HG03439 (cell line): ENCODE data around the gene TMEM87A.
"Not testable (repeated sequence)": the region's sequence is repeated elsewhere in the genome, so short reads cannot be mapped to it uniquely, and the experiment has no call there.

Experiments
- ATAC-seq: cut with Tn5 transposase; IDR thresholded peaks from one replicate; pipeline ENCODE4 v1.9.1; 2021; ENCODE audit warnings: mild to moderate bottlenecking, moderate library complexity; ENCODE audit not compliant: unreplicated experiment

TMEM87A gene, protein sequence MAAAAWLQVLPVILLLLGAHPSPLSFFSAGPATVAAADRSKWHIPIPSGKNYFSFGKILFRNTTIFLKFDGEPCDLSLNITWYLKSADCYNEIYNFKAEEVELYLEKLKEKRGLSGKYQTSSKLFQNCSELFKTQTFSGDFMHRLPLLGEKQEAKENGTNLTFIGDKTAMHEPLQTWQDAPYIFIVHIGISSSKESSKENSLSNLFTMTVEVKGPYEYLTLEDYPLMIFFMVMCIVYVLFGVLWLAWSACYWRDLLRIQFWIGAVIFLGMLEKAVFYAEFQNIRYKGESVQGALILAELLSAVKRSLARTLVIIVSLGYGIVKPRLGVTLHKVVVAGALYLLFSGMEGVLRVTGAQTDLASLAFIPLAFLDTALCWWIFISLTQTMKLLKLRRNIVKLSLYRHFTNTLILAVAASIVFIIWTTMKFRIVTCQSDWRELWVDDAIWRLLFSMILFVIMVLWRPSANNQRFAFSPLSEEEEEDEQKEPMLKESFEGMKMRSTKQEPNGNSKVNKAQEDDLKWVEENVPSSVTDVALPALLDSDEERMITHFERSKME

DNA sequence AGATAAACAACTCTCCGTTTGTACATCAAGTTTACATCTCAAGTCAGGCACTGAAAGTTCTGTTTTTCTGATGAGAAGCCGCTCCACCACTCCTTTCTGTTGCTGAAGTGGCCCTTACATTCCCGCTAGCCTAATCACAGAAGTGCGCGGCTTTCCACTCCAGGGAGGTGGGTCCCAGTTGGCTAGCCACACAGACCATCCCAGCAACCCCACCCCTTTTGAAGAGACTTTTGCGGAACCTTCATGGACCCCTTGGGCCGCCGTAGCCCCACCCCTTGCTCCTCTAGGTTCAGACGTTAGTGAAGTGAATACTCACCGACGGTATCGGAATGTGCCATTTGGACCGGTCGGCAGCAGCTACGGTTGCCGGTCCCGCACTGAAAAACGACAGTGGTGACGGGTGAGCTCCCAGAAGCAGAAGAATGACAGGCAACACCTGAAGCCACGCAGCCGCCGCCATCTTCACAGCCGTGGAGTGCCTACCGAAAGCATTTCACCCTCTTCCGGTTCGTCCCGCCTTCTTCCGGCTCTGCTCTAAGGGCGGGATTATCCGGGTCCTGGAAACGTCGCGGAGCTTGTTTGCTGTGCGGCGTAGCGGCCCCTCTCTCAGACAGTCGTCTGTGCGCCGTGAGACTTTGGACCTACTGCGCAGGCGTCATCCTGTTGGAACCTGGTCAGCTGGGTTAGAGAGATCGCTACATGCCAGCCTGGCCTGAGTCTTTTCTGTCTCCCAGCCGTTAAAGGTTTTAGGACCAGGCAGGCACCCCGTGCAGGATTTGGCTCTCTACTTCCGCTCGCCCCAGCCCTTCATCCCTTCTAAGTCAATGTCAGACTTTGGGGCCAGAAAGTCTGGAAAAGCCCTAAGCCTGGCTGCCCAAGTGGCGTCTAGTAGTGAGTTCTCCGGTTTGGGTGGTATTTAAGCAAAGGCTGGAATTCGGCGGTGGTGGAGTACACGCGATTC, at the start of gene TMEM87A, which contains the start of gene GANC:
Gene TMEM87A, minus strand, starts transcription at position 495 of the 961 bp plus-strand sequence. Its CDS starts 35 bp downstream, at position 460.
Gene GANC, plus strand, starts transcription at position 263 of the 961 bp plus-strand sequence. CDS start 1,281 bp downstream, outside the sequence.
- peak; percentile 84 for ATAC-seq

DNA sequence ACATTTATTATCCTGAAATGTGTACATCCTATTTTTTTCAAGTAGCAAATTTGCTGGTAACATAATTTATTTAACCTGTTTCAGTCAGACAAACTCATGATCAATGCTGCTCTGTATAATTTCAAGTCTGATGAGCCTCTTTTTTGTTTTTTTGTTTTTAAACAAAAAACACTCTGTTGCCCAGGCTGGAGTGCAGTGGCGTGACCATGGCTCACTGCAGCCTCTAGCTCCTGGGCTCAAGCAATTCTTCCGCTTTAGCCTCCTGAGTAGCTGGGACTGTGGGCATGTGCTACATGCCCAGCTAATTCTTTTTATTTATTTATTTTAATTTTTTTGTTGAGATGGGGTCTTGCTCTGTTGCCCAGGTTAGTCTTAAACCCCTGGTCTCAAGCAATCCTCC, 46.0 kb upstream of the TMEM87A start:
- ATAC-seq, result no peak

DNA sequence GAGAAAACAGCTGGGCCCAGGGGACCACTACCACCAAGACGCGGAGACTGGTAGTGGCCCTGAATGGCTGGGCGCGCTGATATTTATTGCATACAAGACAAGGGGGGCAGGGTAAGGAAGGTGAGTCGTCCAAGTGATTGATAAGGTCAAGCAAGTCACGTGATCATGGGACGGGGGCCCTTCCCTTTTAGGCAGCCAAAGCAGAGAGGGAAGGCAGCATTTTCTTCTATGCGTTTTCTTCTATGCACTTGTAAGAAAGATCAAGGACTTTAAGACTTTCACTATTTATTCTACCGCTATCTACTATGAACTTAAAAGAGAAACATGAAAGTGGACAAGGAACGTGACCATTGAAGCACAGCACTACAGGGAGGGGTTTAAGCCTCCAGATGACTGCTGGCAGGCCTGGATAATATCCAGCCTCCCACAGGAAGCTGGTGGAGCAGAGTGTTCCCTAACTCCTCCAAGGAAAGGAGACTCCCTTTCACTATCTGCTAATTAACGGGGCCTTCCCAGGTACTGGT, 43.1 kb upstream of the TMEM87A start:
- not testable (repeated sequence) for ATAC-seq

DNA sequence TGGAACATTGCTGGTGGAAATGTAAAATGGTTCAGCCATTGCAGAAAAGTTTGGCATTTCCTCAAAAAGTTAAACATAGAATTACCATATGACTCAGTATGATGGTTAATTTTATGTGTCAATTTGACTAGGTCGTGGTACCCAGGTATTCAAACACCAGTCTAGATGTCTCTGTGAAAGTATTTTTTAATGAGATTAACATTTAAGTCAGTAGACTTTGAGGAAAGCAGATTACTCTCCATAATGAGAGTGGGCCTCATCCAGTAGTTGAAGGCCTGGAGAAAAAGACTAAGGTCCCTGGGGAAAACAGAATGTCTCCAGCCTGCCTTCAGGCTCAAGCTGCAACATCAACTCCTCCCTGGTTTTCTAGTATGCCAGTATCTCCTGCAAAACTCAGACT, 42.3 kb upstream of the TMEM87A start:
- ATAC-seq, result no peak

DNA sequence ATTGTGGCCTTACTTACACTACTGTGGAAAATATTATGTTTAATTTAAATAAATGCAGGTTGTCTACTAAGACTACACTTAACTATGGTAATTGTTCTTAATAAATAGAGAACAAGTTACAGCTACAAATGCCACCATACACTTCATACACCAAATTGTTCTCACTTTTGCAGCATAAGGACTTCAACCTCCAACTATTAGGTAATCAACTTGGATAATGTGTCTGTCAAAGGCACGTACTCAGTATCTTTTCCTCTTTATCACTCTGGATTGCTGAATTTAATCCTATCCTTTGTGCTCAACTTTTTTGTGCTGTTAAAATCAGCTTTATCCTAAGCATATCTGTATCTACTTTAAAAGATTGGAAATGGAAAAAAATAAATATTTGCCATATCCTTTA, 41.6 kb upstream of the TMEM87A start:
- no peak for ATAC-seq

DNA sequence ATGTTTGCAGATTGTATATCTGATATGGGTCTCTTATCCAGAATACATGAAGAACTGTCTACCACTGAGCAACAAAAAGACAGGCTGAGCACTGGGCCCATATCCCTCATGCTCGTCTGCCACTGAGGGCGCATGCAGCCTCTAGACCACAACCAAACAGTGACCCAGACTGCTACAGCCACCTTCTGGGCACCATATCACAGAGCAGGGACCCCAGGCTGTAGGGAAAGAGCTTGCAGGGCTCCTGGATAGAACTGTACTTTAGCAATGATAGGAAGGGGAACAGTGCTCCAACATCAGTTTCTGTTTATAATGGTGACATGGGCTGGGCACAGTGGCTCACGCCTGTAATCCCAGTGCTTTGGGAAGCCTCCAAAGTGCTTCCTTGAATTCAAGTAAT, 40.2 kb upstream of the TMEM87A start:
- no peak for ATAC-seq

DNA sequence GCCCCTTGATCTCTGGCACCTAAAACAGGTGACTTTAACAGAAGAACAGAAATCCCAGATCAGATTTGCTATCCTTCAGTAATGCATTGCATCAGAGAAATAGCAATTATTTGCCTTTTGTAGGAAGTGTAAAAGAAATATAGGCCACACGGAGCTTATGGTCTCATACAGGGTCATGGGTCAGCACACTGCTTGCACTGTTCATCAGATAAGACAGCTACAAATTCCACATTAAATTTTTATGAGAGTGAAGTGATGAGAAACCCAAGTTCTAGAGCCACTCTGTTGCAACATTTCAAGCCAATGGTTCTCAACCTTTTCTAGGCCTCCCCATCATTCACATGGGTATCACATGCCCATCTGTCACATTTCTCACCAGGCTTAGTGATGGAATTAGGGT, 33.4 kb upstream of the TMEM87A start:
- ATAC-seq, result no peak

DNA sequence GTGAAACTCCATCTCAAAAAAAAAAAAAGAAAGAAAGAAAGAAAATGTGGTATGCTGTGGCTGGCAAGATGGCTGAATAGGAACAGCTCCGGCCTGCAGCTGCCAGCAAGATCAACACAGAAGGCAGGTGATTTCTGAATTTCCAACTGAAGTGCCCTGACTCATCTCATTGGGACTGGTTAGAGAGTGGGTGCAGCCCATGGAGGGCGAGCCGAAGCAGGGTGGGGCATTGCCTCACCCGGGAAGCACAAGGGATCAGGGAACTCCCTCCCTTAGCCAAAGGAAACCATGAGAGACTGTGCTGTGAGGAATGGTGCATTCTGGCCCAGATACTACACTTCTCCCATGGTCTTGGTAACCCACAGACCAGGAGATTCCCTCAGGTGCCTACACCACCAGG, 27.8 kb upstream of the TMEM87A start:
- ATAC-seq, result not testable (repeated sequence)

DNA sequence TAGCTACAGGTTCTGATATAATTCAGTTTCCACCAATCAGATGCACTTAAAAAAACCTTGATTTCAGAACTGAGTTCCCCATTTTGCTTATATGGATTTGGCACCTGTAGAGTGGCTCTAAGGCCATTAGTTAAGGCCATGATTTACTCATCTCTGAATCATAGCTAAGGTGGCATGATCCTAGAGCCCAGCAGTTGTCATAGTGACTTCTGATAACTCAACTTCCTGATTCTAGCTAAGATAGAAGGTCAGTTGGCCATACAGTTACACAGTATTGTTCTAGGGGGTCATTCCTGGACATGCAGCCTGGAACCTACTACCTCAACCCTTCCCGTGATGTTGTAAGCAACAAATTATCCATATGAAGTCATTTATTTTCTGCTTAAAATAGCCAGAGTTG, 15.9 kb upstream of the TMEM87A start:
- no peak for ATAC-seq

DNA sequence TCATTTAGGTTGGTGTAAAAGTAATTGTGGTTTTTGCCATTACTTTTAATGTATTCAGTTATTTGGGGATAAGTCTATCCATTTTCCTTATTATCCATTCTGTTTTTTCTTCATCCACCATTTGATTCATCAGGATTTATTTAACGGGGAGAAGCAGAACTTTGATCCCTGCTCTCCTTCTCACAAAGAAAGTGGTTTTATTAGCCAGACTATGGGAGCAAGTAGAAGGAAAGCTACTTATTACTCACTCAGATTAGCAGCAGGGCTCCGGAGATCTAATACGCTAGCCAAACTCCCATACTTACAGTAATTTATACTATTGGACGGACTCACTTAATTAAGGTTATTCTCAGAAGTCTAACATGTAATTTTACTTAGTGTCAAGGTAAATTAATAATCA, 14.7 kb upstream of the TMEM87A start:
- no peak for ATAC-seq

DNA sequence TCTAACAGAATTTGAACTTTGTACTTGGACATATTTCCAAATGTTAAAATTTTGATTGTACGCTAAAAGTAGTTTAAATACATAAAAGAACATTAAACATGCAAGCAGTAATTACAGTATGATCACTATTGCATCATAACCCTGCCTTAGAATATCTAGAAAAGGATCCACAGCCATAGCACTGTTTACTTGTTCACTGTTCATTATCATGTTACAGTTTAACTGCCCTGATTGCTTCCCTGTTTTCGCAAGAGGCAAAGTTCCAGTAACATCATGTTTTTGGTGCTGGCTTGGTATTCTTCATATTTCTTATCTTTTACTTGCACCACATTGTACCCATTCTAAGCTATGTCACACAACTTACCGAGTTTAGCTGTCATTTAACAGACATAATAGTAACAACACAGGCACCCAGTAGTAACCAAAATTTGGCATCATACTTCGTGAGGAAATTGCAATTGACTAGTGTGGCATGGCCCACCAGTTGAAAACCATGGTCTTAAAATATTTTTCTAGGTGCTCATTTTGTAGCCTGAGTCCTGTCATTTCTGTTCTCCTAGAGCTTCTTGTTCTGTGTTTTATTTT, 13.3 kb upstream of the TMEM87A start:
- ATAC-seq, result no peak

DNA sequence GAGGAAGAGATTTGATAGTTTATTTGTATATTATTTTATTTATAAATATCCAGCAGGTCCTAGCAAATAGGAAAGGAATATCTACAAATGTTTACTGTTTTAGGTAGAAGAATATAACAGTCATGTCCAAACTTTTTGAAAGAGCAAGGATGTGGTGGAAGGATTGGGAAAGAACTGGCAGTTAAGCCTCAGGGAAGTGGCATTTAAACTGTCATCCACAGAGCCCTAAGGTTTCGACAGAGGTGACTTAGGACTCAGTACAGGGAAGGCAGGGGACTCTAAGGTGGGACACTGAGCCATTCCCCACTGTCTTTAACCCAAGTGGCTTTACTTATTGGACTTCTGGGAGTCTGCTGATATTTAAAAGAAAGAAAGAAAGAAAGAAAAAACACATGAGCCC, 11.8 kb upstream of the TMEM87A start:
- ATAC-seq, result no peak

DNA sequence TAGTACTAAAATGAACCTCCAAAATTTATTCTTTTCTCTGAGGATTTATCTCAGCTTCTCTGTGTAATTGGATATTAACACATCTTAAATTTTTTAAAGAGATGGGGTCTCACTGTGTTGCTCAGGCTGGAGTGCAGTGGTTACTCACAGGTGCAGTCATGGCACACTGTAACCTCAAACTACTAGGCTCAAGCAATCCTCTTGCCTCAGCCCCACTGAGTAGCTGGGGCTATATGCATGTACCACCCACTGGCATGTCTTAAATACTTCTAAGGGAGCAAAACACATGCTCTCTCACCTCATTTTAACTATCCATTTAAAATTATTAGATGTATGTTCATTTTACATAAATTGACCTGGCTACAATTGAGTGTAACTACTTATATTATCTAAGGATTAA, 11.3 kb upstream of the TMEM87A start:
- ATAC-seq, result no peak

DNA sequence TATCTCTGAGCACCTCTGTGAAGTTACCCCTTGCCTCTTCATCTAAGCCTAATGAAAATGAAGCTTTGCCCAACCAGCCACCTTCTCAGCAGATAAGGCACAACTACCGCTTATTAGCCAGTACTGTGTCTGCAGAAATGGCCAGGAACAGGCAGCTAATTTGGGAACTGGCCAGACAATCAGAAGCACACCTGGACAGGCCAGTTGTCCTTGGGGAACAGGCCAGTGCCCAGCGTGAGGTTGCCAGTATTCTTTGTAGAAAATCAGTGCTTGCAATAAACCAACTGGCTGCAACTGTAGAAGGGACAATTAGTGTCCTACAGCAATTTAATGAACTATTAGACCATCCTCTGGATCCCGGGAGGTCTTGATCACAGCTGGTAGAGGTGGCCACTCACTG, 10.4 kb upstream of the TMEM87A start:
- no peak for ATAC-seq

DNA sequence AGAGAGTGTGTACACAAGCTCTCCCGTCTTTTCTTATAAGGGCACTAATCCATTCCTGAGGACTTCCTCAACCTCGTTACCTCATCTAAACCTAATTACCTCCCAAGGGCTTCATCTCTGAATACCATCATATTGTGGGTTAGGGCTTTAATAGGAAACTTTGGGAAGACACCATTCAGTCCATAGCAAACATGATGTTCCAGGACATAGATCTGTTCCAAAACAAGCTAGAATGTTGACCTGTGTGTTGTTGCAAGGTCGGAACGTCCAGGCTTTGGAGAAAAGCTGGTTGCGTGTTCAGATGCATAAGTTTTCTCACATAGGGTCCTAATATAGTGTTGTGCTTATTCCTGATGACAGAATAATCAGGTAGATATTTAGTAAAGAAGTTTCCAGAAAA, 9.7 kb upstream of the TMEM87A start:
- ATAC-seq, result no peak

DNA sequence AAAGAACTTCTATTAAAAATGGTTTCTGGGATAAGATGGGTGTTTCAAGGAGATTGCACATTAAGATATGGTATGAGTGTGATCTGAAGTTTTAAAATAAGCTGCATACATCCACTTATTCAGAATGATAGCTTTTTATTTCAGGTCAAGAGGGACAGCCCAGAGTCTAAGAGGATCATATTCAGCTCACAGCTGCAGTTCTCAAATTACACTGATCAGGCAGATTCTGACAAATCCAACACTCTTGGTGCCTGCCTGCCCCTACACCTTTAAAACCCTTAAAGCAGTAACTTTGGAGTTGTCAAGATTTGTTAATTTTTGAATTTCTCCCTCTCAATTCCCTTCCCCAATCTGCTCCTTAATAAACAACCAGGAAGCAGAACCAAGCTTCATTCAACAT, 9.1 kb upstream of the TMEM87A start:
- no peak for ATAC-seq

DNA sequence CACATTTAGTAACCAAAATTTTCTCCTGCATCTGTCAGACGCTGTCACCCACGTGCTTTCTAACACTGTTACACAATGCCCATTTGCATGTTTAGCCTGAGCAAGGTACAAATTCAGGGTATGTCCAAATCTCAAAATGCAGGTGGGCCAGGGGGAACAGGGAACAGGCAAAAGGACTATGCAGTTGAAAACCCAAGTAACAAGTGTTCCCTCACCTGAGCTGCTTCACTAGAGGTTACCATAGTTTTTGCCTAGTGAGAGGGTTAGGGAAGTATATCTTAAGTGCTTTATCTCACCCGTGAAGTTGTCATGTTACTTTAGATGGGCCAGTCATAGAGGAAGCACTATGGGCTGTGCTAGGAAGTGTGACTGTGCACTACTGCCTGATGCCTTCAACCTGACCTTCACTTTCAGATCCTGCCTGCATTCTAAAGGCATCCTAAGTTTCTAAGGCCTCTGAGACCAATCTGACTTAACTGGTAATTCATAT, 6.0 kb upstream of the TMEM87A start:
- no peak for ATAC-seq

DNA sequence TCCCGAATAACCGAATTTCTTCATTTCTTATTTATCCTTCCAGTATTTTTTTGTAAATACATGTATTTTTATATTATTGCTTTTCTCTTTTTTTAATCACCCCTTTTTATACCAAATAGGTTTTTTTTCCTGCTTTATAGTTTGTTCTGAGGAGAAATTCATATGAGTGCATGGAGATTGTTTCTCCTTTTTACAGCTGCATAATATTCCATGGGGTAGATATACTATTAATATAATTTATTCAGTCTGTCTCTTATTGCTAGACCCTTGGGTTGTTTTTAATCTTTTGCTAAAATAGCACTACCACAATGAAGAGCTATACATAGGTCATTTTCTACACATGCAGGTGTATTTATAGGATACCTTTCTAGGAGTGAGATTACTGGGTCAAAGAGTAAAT, 3.5 kb upstream of the TMEM87A start:
- no peak for ATAC-seq

DNA sequence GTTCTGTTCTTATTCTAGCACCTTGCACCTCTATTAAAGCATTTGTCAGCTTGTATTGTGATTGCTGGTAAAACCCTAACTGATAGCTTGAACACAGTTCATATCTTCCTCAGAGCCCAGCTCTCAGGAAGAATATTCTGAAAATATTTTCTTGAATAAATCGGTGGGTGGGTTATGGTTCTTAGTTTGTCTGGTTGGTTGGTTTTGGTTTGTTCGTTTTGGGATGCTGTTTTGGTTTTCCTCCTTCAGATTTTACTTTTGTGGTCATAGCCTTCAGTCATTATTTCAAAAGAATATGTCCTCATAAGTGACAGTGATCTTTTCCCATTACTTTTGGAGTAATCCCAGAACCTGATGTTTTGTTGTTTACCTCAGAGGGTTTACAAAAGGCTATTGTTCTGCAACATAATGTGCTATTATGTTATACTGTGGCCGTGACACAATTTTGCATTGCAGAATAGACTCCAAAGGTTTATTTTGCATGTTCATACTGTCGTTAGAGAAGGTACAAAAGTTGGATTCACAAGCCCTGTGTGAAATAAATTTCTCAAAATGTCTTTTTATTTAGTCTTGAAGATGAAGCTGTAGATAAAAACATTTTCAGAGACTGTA, 2.7 kb upstream of the TMEM87A start:
- ATAC-seq, result no peak

DNA sequence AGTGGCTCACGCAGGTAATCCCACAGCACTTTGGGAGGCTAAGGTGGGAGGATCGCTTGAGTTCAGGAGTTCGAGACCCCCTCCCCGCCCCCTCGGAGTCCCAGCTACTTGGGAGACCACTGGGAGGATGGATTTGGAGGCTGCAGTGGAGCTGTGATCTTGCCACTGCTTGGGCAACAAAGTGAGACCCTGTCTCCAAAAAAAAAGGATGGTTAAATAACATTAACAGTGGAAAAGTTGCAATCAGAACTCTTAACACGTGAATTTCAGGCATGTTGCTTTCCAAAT, 1.4 kb upstream of the TMEM87A start:
- no peak for ATAC-seq
